Activated naive CD4-positive, alpha-beta T cell treated with anti-CD3 and anti-CD28 coated beads, Interleukin-2, amount 10 ng/mL, durations not matched to agents 7 days and 5 days (primary cell): ENCODE measurements around the gene PITPNC1.
"Not testable (repeated sequence)": the region's sequence is repeated elsewhere in the genome, so short reads cannot be mapped to it uniquely, and the experiment has no call there.

ENCODE experiments used
- CTCF ChIA-PET: fragments of 350-600 bp; sonication (Branson Sonifier 250); formaldehyde crosslinking; loops from one replicate; lab custom pipeline; 2021; ENCODE audit warnings: antibody characterized with exemption; lab: Charles Lee
- DNase-seq: peaks from one replicate; pipeline ENCODE4 v3.0.0-alpha.2; 2020
- H3K27ac Mint-ChIP-seq: one replicate; pipeline ENCODE4 v1.8.0; 2021; ENCODE audit warnings: mild to moderate bottlenecking, moderate library complexity, mixed read lengths
- H3K27me3 Mint-ChIP-seq: one replicate; pipeline ENCODE4 v1.8.0; 2021; ENCODE audit warnings: mild to moderate bottlenecking, mixed read lengths
- H3K36me3 Mint-ChIP-seq: one replicate; pipeline ENCODE4 v1.8.0; 2021; ENCODE audit warnings: mixed read lengths
- H3K4me1 Mint-ChIP-seq: one replicate; pipeline ENCODE4 v1.8.0; 2021; ENCODE audit warnings: mixed read lengths
- H3K4me3 Mint-ChIP-seq: one replicate; pipeline ENCODE4 v1.8.0; 2021; ENCODE audit warnings: mild to moderate bottlenecking, moderate library complexity, mixed read lengths
- H3K9me3 Mint-ChIP-seq: one replicate; pipeline ENCODE4 v1.8.0; 2021; ENCODE audit warnings: mixed read lengths

PITPNC1 gene

DNA sequence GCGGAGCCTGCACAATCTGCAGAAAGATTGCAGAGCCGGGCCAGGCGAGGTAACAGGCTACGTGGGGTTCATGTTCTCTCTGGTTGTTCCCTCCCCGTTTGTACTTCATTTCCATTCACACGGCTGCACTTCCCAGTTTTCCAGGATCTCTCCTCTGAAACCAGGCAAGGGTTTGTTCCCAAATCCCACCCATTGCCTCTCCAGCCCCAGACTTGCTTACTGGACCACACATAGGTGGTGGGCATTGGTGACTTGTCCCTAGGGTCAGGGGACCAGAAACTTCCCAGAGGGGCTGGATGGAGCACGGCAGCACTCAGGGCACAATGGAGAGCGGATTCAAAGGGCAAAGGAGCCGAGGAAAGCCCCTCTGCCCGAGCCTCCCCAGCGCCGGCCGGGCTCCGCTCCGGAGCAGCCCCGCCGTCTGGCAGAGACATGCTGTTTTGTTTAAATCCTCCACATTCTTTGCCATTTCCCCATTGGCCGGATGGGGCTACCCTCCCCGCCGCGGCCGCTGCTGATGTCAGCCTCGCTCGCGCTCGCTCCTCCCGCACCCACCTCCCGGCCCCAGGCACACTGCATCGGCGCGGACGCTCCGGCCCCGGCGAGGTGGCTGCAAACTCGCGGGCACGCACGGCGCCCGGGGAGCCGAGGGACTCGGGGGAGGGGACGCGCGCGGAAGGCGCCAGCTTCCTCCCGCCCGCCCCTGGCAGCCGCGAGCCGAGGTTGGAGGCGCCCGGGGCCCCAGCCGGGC, at the start of gene PITPNC1:
Gene PITPNC1, plus strand, starts transcription at position 545 of the 751 bp plus-strand sequence.
- Mint-ChIP-seq H3K4me1 (peaks cover 46% of the 10 kb centered on the region), H3K27ac (peak within 1 kb of the TSS; percentile 96), H3K9me3 (no peaks in the 10 kb centered on the region), H3K36me3 (peaks cover 17% of the 10 kb centered on the region), H3K27me3 (no peaks in the 10 kb centered on the region), H3K4me3 (peak within 1 kb of the TSS; percentile 87)
- CTCF ChIA-PET, result interaction anchor here (0.7 to 7.4 kb wide), 18 partner anchors 12 to 340 kb away, joined by 3 to 104 read pairs (median 9); no protein-coding TSS in a partner anchor
- DNase-seq, result peak; percentile 92

DNA sequence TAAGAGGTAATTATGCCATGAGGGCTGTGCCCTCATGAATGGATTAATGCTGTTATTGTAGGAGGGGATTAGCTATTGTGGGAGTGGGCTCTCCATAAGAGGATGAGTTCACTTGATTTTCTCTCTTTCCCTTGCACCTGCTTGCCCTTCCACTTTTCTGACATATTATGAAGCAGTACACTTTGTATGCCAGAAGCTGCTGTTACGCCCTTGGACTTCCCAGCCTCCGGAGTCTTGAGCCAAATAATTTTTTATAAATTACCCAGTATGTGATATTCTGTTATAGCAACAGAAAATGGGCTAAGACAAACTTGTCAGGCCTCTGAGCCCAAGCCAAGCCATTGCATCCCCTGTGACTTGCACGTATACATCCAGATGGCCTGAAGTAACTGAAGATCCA, 49.1 kb upstream of the PITPNC1 start:
- Mint-ChIP-seq H3K9me3 (no peaks in the 10 kb centered on the region), H3K4me3 (no peak overlapping the region), H3K36me3 (no peaks in the 10 kb centered on the region), H3K4me1 (no peaks in the 10 kb centered on the region), H3K27me3 (no peaks in the 10 kb centered on the region), H3K27ac (no peak overlapping the region)
- DNase-seq, result no peak
- CTCF ChIA-PET, result no interaction called here

DNA sequence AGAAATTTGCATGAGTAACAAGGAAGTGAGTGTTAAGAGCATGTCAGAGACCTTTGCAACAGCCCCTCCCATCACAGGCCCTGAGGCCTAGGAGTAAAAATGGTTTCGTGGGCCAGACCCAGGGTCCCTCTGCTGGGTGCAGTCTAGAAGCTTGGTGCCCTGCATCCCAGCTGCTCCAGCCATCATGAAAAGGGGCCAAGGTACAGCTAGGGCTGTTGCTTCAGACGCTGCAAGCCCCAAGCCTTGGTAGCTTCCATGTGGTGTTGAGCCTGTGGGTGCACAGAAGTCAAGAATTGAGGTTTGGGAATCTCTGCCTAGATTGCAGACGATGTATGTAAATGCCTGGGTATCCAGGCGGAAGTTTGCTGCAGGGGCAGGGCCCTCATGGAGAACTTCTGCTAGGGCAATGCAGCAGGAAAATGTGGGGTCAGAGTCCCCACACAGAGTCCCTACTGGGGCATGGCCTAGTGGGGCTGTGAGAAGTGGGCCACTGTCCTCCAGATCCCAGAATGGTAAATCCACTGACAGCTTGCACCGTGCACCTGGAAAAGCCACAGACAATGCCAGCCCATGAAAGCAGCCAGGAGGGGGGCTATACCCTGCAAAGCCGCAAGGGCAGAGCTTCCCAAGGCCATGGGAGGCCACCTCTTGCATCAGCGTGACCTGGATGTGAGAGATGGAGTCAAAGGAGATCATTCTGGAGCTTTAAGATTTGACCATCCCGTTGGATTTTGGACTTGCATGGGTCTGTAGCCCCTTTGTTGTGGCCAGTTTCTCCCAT, 45.5 kb upstream of the PITPNC1 start:
- H3K4me1 Mint-ChIP-seq, H3K4me3 Mint-ChIP-seq, H3K9me3 Mint-ChIP-seq, H3K27me3 Mint-ChIP-seq, H3K36me3 Mint-ChIP-seq, H3K27ac Mint-ChIP-seq, CTCF ChIA-PET, DNase-seq: not testable (repeated sequence)

DNA sequence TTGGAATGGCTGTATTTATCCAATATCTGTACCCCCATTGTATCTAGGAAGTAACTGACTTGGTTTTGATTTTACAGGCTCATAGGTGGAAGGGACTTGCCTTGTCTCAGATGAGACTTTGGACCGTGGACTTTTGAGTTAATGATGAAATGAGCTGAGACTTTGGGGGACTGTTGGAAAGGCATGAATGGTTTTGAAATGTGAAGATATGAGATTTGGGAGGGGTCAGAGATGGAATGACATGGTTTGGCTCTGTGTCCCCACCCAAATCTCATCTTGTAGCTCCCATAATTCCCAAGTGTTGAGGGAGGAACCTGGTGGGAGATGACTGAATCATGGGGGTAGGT, 44.9 kb upstream of the PITPNC1 start:
- CTCF ChIA-PET, H3K9me3 Mint-ChIP-seq: not testable (repeated sequence)

DNA sequence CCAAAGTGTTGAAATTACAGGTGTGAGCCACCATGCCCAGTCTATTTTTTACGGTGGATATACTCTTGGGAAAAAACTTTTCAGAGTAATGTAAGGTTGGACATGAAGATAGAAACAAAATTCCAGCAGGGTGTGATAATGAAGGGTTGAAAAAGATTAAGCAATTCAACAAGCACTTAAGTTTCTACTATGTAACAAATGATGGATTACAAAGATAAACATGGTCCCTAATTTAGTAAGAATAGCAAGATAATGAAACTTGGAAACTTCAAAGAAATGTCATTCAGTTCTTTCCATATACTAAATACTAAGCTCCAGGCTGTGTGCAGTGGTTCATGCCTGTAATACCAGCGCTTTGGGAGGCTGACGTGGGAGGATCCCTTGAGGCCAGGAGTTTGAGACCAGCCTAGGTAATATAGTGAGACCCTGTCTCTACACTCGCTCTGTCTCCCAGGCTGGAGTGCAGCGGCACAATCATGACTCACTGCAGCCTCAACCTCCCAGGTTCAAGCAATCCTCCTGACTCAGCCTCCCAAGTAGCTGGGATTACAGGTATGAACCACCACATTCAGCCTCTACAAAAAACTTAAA, 41.7 kb upstream of the PITPNC1 start:
- peaks cover 14% of the 10 kb centered on the region for H3K36me3 Mint-ChIP-seq
- no peaks in the 10 kb centered on the region for H3K27me3 Mint-ChIP-seq
- no peaks in the 10 kb centered on the region for H3K9me3 Mint-ChIP-seq
- H3K27ac Mint-ChIP-seq, result no peak overlapping the region
- CTCF ChIA-PET, result no interaction called here
- H3K4me3 Mint-ChIP-seq, result no peak overlapping the region
- DNase-seq, result no peak
- no peaks in the 10 kb centered on the region for H3K4me1 Mint-ChIP-seq

More for the DNA sequence above, 44.9 kb upstream of the PITPNC1 start:
- DNase-seq, H3K4me3 Mint-ChIP-seq, H3K36me3 Mint-ChIP-seq, H3K27ac Mint-ChIP-seq, H3K27me3 Mint-ChIP-seq, H3K4me1 Mint-ChIP-seq: not testable (repeated sequence)

DNA sequence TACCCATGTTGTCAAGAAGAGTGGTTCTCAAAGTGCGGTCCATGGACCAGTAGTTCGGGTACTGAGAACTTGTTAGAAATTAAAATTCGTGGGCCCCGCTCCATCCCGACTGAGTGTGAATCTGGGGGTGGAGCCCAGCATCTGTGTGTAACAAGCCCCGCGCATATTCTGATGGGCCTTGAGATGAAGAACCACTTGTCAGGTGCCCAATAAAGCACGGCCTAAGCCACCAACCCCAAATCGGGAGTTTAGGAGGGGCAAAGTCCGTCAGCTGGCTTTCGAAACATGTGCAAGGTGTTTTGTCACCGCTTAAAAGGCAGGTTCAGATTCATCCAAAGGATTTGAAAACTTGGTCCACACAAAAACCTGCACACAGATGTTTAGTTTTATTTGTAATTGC, 40.2 kb upstream of the PITPNC1 start:
- no peaks in the 10 kb centered on the region for H3K9me3 Mint-ChIP-seq
- H3K27me3 Mint-ChIP-seq, result no peaks in the 10 kb centered on the region
- CTCF ChIA-PET, result no interaction called here
- no peak overlapping the region for H3K4me3 Mint-ChIP-seq
- H3K27ac Mint-ChIP-seq, result no peak overlapping the region
- peaks cover 27% of the 10 kb centered on the region for H3K36me3 Mint-ChIP-seq
- no peak for DNase-seq
- no peaks in the 10 kb centered on the region for H3K4me1 Mint-ChIP-seq

DNA sequence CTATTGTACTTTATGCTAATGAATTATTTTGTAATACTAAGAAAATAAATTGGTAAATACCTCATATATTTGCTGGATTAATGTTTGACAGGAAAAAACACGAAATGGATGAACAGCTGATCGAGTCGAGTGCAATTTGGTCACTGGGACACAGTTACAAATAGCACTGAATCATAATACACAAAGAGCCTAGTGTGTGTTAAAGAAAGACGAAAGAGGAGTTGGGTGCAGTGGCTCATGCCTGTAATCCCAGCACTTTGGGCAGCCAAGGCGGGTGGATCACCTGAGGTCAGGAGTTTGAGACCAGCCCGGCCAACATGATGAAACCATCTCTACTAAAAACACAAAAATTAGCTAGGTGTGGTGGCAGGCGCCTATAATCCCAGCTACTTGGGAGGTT, 38.7 kb upstream of the PITPNC1 start:
- H3K9me3 Mint-ChIP-seq, CTCF ChIA-PET, DNase-seq, H3K27me3 Mint-ChIP-seq, H3K4me1 Mint-ChIP-seq, H3K27ac Mint-ChIP-seq, H3K4me3 Mint-ChIP-seq: not testable (repeated sequence)
- peaks cover 35% of the 10 kb centered on the region for H3K36me3 Mint-ChIP-seq

DNA sequence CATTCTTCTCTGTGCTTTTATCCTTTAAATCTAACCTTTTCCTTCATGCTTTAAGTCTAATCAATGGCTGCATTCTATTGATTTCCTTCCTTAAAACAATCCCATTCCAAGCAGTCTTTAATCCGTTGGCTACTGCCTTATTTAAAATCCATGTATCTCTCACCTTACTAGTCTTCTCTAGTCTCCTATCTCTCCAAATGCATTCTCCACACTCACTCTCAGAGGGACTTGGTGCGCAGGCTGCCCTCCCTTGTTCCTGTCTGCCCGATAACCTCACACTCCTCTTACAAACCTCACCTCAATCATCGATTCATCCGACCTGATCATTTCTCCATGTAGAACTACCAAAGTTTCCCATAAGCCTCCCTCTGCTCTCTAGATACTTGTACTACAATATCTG, 33.8 kb upstream of the PITPNC1 start:
- Mint-ChIP-seq H3K9me3 (no peaks in the 10 kb centered on the region), H3K4me1 (no peaks in the 10 kb centered on the region), H3K27ac (peak overlapping the region; percentile 59), H3K27me3 (no peaks in the 10 kb centered on the region), H3K4me3 (no peak overlapping the region), H3K36me3 (peaks cover 60% of the 10 kb centered on the region)
- no peak for DNase-seq
- CTCF ChIA-PET, result no interaction called here

DNA sequence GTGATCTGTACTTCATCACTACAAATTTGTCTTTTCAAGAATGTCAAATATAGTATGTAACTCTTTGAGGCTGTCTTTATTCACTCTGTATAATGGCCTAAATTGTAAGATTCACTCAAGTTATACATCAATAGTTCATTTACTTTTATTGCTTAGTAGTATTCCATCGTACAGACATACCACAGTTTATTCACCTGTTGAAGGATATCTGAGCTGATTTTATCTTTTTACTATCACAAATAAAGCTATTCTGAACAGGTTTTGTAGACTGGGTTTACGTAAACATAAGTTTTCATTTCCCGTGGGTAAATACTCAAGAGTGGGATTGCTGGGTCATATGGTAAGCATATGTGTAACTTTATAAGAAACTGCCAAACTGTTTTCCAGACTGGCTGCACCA, 29.3 kb upstream of the PITPNC1 start:
- DNase-seq, result no peak
- Mint-ChIP-seq H3K27ac (no peak overlapping the region), H3K9me3 (no peaks in the 10 kb centered on the region), H3K27me3 (no peaks in the 10 kb centered on the region), H3K36me3 (peaks cover 58% of the 10 kb centered on the region), H3K4me3 (no peak overlapping the region), H3K4me1 (no peaks in the 10 kb centered on the region)
- CTCF ChIA-PET, result no interaction called here

DNA sequence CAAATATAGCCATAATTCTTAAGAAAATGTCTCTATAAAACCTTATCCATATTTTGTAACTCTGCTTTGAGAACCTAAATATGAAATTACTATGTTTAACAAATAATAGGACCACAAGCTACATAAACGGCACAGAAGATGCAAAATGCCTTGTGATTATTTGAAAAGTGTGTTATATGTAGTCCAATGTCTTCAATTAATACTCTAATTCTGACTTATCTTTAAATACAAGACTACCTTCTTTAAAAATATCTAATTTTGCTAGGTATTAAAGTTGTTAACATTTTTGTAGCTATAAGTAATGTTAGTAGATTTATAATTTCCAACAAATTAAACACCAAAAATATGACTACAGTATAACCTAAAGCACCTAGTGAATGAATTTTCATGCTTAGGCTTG, 27.7 kb upstream of the PITPNC1 start:
- no peak overlapping the region for H3K4me3 Mint-ChIP-seq
- H3K27me3 Mint-ChIP-seq, result no peaks in the 10 kb centered on the region
- H3K27ac Mint-ChIP-seq, result no peak overlapping the region
- no peaks in the 10 kb centered on the region for H3K9me3 Mint-ChIP-seq
- H3K36me3 Mint-ChIP-seq, result peaks cover 58% of the 10 kb centered on the region
- no peak for DNase-seq
- CTCF ChIA-PET, result interaction anchor here (1.9 kb wide), 1 partner anchor 25 kb away, joined by 4 read pairs; no protein-coding TSS in a partner anchor
- no peaks in the 10 kb centered on the region for H3K4me1 Mint-ChIP-seq

DNA sequence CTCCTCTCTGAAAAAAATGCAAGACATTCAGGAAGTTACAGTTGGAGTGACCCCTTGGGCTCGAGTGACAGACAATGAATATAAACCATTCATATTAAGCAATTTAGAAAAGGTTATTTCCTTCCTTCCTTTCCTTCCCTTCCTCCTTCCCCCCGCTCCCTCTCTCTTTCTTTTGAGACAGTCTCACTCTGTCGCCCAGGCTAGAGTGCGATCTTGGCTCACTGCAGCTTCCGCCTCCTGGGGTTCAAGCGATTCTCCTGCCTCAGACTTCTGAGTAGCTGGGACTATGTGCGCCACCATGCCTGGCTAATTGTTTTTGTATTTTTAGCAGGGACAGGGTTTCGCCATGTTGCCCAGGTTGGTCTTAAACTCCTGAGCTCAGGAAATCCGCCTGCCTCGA, 23.9 kb upstream of the PITPNC1 start:
- CTCF ChIA-PET, result no interaction called here
- peaks cover 46% of the 10 kb centered on the region for H3K36me3 Mint-ChIP-seq

DNA sequence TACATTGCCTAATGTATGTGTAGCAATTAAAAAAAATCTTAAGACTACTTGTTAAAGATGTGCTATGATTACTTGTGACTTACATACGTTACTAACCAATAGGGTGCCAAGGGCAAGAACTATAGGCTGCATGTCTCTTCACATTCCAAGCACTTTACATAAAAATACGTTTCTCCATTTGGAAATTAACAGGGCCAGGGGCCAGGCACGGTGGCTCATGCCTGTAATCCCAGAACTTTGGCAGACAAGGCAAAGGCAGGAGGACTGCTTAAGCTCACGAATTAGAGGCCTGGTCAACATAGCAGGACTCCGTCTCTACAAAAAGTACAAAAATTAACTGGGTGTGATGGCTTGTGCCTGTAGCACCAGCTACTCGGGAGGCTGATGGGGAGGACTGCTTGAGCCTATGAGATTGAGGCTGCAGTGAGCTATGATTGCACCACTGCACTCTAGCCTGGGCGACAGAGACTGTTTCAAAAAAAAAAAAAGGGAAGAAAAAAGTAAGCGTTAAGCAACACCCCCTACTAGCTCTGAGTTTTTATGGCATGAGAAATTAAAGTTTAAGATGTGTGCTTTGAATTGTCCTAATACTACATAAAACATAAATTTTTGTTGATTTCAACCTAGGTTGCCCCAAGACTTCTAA, 23.0 kb upstream of the PITPNC1 start:
- Mint-ChIP-seq H3K9me3 (no peaks in the 10 kb centered on the region), H3K27ac (no peak overlapping the region)
- CTCF ChIA-PET, result no interaction called here

More for the DNA sequence above, 23.9 kb upstream of the PITPNC1 start:
- H3K9me3 Mint-ChIP-seq, result no peaks in the 10 kb centered on the region
- H3K27ac Mint-ChIP-seq, result no peak overlapping the region
- H3K4me3 Mint-ChIP-seq, result no peak overlapping the region
- no peak for DNase-seq
- peaks cover 11% of the 10 kb centered on the region for H3K4me1 Mint-ChIP-seq
- H3K27me3 Mint-ChIP-seq, result no peaks in the 10 kb centered on the region

DNA sequence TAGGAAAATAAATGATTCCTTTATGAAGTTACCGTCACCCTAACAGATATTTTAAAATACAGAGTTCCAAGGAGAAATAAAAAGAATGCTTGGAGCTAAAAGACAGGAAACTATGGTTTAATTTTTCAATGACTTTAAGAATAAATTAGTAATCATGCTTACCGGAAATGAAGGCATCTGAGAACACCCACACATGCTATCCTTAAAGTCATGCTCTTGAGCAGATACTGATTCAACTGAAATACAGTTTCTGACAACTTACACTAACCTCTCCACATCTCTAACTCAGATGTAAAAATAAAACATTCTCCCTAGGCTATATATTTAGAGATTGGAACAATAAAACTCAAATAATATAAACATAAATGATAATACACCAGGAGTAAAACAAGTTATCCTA, 18.5 kb upstream of the PITPNC1 start:
- H3K36me3 Mint-ChIP-seq, result peaks cover 53% of the 10 kb centered on the region
- H3K4me1 Mint-ChIP-seq, result peaks cover 51% of the 10 kb centered on the region
- H3K27me3 Mint-ChIP-seq, result no peaks in the 10 kb centered on the region
- no peak overlapping the region for H3K4me3 Mint-ChIP-seq
- H3K9me3 Mint-ChIP-seq, result no peaks in the 10 kb centered on the region
- DNase-seq, result no peak
- H3K27ac Mint-ChIP-seq, result peak overlapping the region; percentile 72
- CTCF ChIA-PET, result interaction anchor here (1.1 to 1.9 kb wide), 3 partner anchors 13 to 17 kb away, joined by 3 to 10 read pairs (median 4); no protein-coding TSS in a partner anchor

More for the DNA sequence above, 23.0 kb upstream of the PITPNC1 start:
- H3K27me3 Mint-ChIP-seq, result no peaks in the 10 kb centered on the region
- H3K36me3 Mint-ChIP-seq, result peaks cover 49% of the 10 kb centered on the region
- no peak overlapping the region for H3K4me3 Mint-ChIP-seq
- no peak for DNase-seq
- H3K4me1 Mint-ChIP-seq, result peaks cover 17% of the 10 kb centered on the region
